Hepatocyte (in vitro differentiated cells): ENCODE results near the gene FOXP4.

ENCODE experiments used
- CTCF ChIP-seq: fragments of 200-600 bp; sonication (generic); IDR thresholded peaks from 2 replicates; pipeline ENCODE4 v1.5.1; 2016; ENCODE audit warnings: antibody characterized with exemption, mild to moderate bottlenecking; ENCODE audit not compliant: poor library complexity
- EZH2 ChIP-seq: fragments of 200-600 bp; sonication (generic); IDR thresholded peaks from 2 replicates; pipeline ENCODE4 v1.6.1; 2016; ENCODE audit warnings: antibody characterized with exemption, mild to moderate bottlenecking, borderline replicate concordance

DNA sequence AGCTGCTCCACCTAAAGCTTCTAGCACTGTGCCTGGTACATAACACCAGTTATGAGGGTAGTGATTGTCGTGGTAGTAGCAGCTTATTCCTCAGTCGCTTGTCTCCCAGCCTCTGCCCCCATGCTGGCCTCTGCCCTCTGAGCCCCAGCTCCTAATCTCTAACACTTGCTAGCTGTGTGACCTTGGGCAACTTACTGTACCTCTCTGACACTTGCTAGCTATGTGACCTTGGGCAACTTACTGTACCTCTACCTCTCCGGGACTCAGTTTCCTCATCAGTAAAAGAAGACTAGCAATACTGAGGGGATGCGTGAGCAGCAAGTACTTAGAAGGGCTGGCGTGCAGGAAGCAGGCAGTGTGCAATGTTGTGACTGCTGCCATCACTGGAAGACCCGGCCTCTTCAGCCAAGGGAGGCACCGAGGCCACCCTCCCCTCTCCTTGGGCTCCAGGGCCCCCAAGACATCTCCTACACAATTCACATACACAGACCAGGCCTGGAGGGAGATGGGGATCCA, 101.9 kb downstream of the FOXP4 start:
- TF ChIP-seq CTCF (no peak), EZH2 (no peak)
